Right lobe of liver (tissue), 6 donors: ENCODE measurements around the gene SLC6A16. TPM values are rescaled to one million over a fixed set of nuclear protein-coding genes. Genes with fewer than 3 reads are reported as not detected.

ENCODE experiments used
- ATAC-seq, 4 donors: fragments of 200-7000 bp; cut with Tn5 transposase; one replicate each; pipeline ENCODE4 v1.9.1; 2020; ENCODE audit warnings: mild to moderate bottlenecking in 4 of 4, moderate library complexity in 4 of 4
- DNase-seq, 3 donors: peaks; one replicate each; pipeline ENCODE4 v3.0.0-alpha.2; 2020
- H3K27ac ChIP-seq, 3 donors: fragments of 200-600 bp; one replicate each; pipeline ENCODE4 v1.8.0; 2022
- H3K27me3 ChIP-seq, 2 donors: fragments of 200-600 bp; one replicate each; pipeline ENCODE4 v1.8.0; 2022
- H3K36me3 ChIP-seq, 4 donors: fragments of 200-600 bp; sonication (generic) in 1 of 4; one replicate each; pipeline versions ENCODE4 v1.5.1 to v1.8.0; 2017 to 2022; ENCODE audit warnings: control low read depth in 1 of 4
- H3K4me1 ChIP-seq, 4 donors: fragments of 200-600 bp; sonication (generic) in 1 of 4; one replicate each; pipeline versions ENCODE4 v1.5.1 to v1.8.0; 2017 to 2022; ENCODE audit warnings: control low read depth in 1 of 4
- H3K4me3 ChIP-seq, 3 donors: fragments of 200-600 bp; one replicate each; pipeline ENCODE4 v1.8.0; 2022
- H3K9me3 ChIP-seq, 4 donors: fragments of 200-600 bp; sonication (generic) in 1 of 4; one replicate each; pipeline versions ENCODE4 v1.5.1 to v1.8.0; 2017 to 2022; ENCODE audit warnings: control low read depth in 1 of 4
- CTCF ChIP-seq, 4 donors: fragments of 200-600 bp in 3 of 4; fragments of 450-650 bp in 1 of 4; IDR thresholded peaks; one replicate each; pipeline versions ENCODE4 v1.5.1 to v1.8.0; 2016 to 2022; ENCODE audit warnings: antibody characterized with exemption in 4 of 4, mild to moderate bottlenecking in 2 of 4
- POLR2A ChIP-seq: fragments of 450-650 bp; IDR thresholded peaks from one replicate; pipeline ENCODE4 v1.6.1; 2017; ENCODE audit warnings: antibody characterized with exemption, mild to moderate bottlenecking
- WGBS: methylation state at CpG from one replicate; pipeline ENCODE4 v1.1.6; 2018; ENCODE audit warnings: low coverage, low lambda C conversion rate; ENCODE audit not compliant: insufficient coverage; ENCODE audit errors: missing lambda C conversion rate; 5-methylcytosine and 5-hydroxymethylcytosine counted together
- intact Hi-C, 2 donors: fragments of 100-400 bp; cut with DNase I; formaldehyde crosslinking; loops; one replicate each; pipeline versions ENCODE4 v1.11.2 to v1.14.1; 2022
- total RNA-seq, 6 experiments: library from RNA; depleted of rRNA in 2 of 6; stranded (reverse); fragments of >200 nt in 2 of 6; fragmentation: NEBNext Ultra II Directional in 3 of 6; extraction: Animal tissue kit (Norgen Biotek cat#: 25700) in 3 of 6; gene quantifications; one replicate each; pipeline versions ENCODE4 v1.1.0 to v1.2.4, GENCODE V29; 2016 to 2023
- donor health status: DM: no; HTN: yes; CAD: no.
- donor health status: DM: no; HTN: no; CAD: no.
- donor health status: DM: no; HTN: no; CAD: no.
- donor health status: DM: no; HTN: yes; CAD: no.
- donor health status: DM: no; HTN: yes; CAD: no.

The SLC6A16 gene
- total RNA-seq, 6 experiments from 2014 or later: 0.25 to 4.6 (median 2.4) TPM

- Histone ChIP-seq H3K27me3 (no peaks in the 10 kb centered on the region), H3K27ac (no peak overlapping the region), H3K4me1 (peaks cover 0 to 8% (median 3%) of the 10 kb centered on the region in 4 donors), H3K9me3 (no peaks in the 10 kb centered on the region), H3K4me3 (no peak overlapping the region), H3K36me3 (peaks cover 0 to 7% (median 0%) of the 10 kb centered on the region in 4 donors)
- 81% methylated on average over 5 of the region's 11 CpGs for WGBS
- no peak for ATAC-seq
- no peak for TF ChIP-seq POLR2A
- TF ChIP-seq CTCF (IDR thresholded peaks at IDR 0.05): no peak
- intact Hi-C loops: no loop called here
- DNase-seq: no peak
These were observed 19.8 kb upstream of the SLC6A16 start for GRCh38 chr19:49344505-49345423.

GRCh38 chr19:49343123-49343522 is 18.1 kb upstream of the SLC6A16 start:
- DNase-seq: no peak

GRCh38 chr19:49342291-49342721 is 17.3 kb upstream of the SLC6A16 start:
- DNase-seq: peak in 2 of 3 donors; percentile 14 to 31
- H3K36me3 ChIP-seq: peaks cover 0 to 7% (median 0%) of the 10 kb centered on the region in 4 donors
- intact Hi-C loops: no loop called here

More at GRCh38 chr19:49343123-49343522, 18.1 kb upstream of the SLC6A16 start:
- Histone ChIP-seq H3K9me3 (no peaks in the 10 kb centered on the region), H3K36me3 (peaks cover 0 to 7% (median 0%) of the 10 kb centered on the region in 4 donors), H3K27me3 (no peaks in the 10 kb centered on the region), H3K4me1 (peaks cover 0 to 8% (median 4%) of the 10 kb centered on the region in 4 donors), H3K27ac (no peak overlapping the region), H3K4me3 (no peak overlapping the region)
- no peak for ATAC-seq
- intact Hi-C loops: no loop called here
- whole genome bisulfite sequencing: no CpG with 5 or more reads among the region's 7 CpGs
- TF ChIP-seq POLR2A (no peak), CTCF (IDR thresholded peaks at IDR 0.05) (no peak)

More at GRCh38 chr19:49342291-49342721, 17.3 kb upstream of the SLC6A16 start:
- WGBS: 53% methylated on average over 2 of the region's 11 CpGs
- peaks cover 0 to 8% (median 4%) of the 10 kb centered on the region in 4 donors for H3K4me1 ChIP-seq
- no peaks in the 10 kb centered on the region for H3K9me3 ChIP-seq
- no peak overlapping the region for H3K4me3 ChIP-seq
- no peak for ATAC-seq
- H3K27me3 ChIP-seq: no peaks in the 10 kb centered on the region
- no peak for TF ChIP-seq POLR2A
- TF ChIP-seq CTCF (IDR thresholded peaks at IDR 0.05): no peak
- H3K27ac ChIP-seq: no peak overlapping the region
